Lower lobe of right lung (tissue), 2 donors: ENCODE results near the gene ZSCAN5A. TPM values are rescaled to one million over a fixed set of nuclear protein-coding genes. Genes with fewer than 3 reads are reported as not detected.
A peak's percentile ranks its signal among the peaks of the same experiment; 100 is the strongest.
"Not testable (repeated sequence)": the region's sequence is repeated elsewhere in the genome, so short reads cannot be mapped to it uniquely, and the experiment has no call there.

Experiments
- ATAC-seq, 2 donors: fragments of 200-7000 bp; cut with Tn5 transposase; one replicate each; pipeline ENCODE4 v1.9.1; 2020 to 2022; ENCODE audit warnings: mild to moderate bottlenecking in 2 of 2, moderate library complexity in 2 of 2
- DNase-seq: peaks from one replicate; pipeline ENCODE4 v3.0.0-alpha.2; 2020
- H3K27ac ChIP-seq: fragments of 200-600 bp; one replicate; pipeline ENCODE4 v1.8.0; 2022
- H3K27me3 ChIP-seq: fragments of 200-600 bp; one replicate; pipeline ENCODE4 v1.8.0; 2022; ENCODE audit warnings: low read depth
- H3K36me3 ChIP-seq: fragments of 200-600 bp; one replicate; pipeline ENCODE4 v1.8.0; 2022; ENCODE audit warnings: mild to moderate bottlenecking
- H3K4me1 ChIP-seq: fragments of 200-600 bp; one replicate; pipeline ENCODE4 v1.8.0; 2022
- H3K4me3 ChIP-seq: fragments of 200-600 bp; one replicate; pipeline ENCODE4 v1.8.0; 2022; ENCODE audit warnings: mild to moderate bottlenecking
- H3K9me3 ChIP-seq: fragments of 200-600 bp; one replicate; pipeline ENCODE4 v1.8.0; 2022
- CTCF ChIP-seq: fragments of 200-600 bp; IDR thresholded peaks from one replicate; pipeline ENCODE4 v1.8.0; 2022; ENCODE audit warnings: antibody characterized with exemption, mild to moderate bottlenecking
- intact Hi-C: fragments of 100-400 bp; cut with DNase I; formaldehyde crosslinking; loops from one replicate; pipeline ENCODE4 v1.11.0; 2022
- total RNA-seq: library from RNA; stranded (reverse); fragmentation: NEBNext Ultra II Directional; extraction: Animal tissue kit (Norgen Biotek cat#: 25700); gene quantifications from one replicate; pipeline ENCODE4 v1.2.1, GENCODE V29; 2021
- donor health status: DM: no; HTN: yes; CAD: no; lungs with severe emphysema.

The ZSCAN5A gene
- total RNA-seq, 1 donor from 2014 or later, result 16.7 TPM

DNA sequence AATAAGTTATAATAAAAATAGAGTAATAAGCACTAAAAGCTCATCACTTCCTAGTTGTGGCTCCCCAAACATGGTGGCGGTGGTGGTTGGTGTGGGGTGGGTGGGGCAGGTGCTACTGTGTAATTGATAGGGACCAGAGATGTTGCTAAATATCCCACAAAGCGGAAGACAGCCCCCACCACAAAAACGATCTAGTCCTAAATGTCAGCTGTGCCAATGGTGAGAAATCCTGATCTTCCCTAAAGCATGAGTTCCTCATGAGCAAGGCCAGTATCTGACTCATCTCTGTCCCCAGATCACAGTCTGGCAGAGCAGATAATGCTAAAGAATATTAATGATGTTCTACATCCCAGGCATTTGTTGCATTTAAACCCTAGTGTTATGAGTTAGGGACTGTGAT is 44.0 kb downstream of the ZSCAN5A start:
- peaks cover 6% of the 10 kb centered on the region for H3K4me1 ChIP-seq
- intact Hi-C loops, result no loop called here
- ATAC-seq, result peak; percentile 76 to 79
- H3K36me3 ChIP-seq, result peaks cover 3% of the 10 kb centered on the region
- no peak for TF ChIP-seq CTCF
- H3K27ac ChIP-seq, result no peak overlapping the region
- H3K4me3 ChIP-seq, result no peak overlapping the region
- H3K27me3 ChIP-seq, result no peaks in the 10 kb centered on the region
- peak; percentile 55 for DNase-seq
- H3K9me3 ChIP-seq, result no peaks in the 10 kb centered on the region

DNA sequence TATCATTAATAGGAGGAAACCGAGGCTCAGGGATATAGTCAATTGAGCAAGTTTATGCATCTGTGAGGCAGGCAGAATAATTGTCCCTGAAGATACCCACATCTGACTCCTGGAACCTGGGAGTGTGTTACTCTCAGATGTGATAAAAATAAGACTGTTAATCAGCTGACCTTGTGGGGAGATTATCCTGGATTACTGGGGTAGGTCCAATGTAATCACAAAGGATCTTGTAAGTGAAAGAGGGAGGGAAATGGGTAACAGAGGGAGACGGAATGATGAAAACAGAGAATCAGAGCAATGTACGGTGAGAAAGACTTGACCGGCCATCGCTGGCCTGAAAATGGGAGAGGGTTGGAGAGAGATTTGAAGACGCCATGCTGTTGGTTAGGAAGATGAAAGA is 45.3 kb downstream of the ZSCAN5A start:
- Histone ChIP-seq H3K4me1 (peaks cover 6% of the 10 kb centered on the region), H3K27me3 (no peaks in the 10 kb centered on the region), H3K9me3 (no peaks in the 10 kb centered on the region), H3K36me3 (peaks cover 3% of the 10 kb centered on the region), H3K27ac (no peak overlapping the region), H3K4me3 (no peak overlapping the region)
- TF ChIP-seq CTCF, result no peak
- intact Hi-C loops, result no loop called here
- no peak for ATAC-seq
- no peak for DNase-seq

DNA sequence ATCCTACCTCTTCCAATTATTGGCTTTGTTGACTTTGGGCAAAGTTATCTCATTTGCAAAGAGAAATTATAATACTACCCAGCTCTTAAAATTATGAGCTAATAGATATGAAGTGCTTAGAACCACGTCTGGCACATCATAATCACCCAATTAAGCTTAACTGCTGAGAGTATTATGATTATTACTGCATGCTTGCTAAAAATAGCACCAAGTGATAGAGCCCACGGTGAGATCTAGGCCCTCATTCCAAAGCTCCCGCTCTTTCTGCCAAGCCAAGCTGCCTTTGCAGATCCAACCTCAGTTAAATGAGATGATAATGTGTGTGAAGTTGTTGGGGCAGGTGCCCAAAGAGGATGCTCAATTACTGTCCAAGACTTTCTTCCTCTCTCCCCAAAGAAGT is 48.6 kb downstream of the ZSCAN5A start:
- Histone ChIP-seq H3K4me1 (peaks cover 4% of the 10 kb centered on the region), H3K4me3 (no peak overlapping the region), H3K27ac (no peak overlapping the region), H3K36me3 (peaks cover 3% of the 10 kb centered on the region), H3K27me3 (no peaks in the 10 kb centered on the region), H3K9me3 (no peaks in the 10 kb centered on the region)
- intact Hi-C loops, result no loop called here
- no peak for ATAC-seq
- no peak for TF ChIP-seq CTCF
- DNase-seq, result no peak

- TF ChIP-seq CTCF, result no peak
- H3K36me3 ChIP-seq, result no peaks in the 10 kb centered on the region
- no peaks in the 10 kb centered on the region for H3K9me3 ChIP-seq
- DNase-seq, result no peak
- H3K4me1 ChIP-seq, result no peaks in the 10 kb centered on the region
- no peak for ATAC-seq
- no peaks in the 10 kb centered on the region for H3K27me3 ChIP-seq
- intact Hi-C loops, result no loop called here
- no peak overlapping the region for H3K4me3 ChIP-seq
- H3K27ac ChIP-seq, result no peak overlapping the region
These were observed 51.3 kb downstream of the ZSCAN5A start for GRCh38 chr19:56263319-56263718.

- intact Hi-C loops, H3K27ac ChIP-seq, ATAC-seq, H3K4me3 ChIP-seq, H3K36me3 ChIP-seq, H3K9me3 ChIP-seq, H3K4me1 ChIP-seq, H3K27me3 ChIP-seq, DNase-seq: not testable (repeated sequence)
These were observed 52.7 kb downstream of the ZSCAN5A start for GRCh38 chr19:56261932-56262331.

GRCh38 chr19:56261145-56261544 is 53.5 kb downstream of the ZSCAN5A start:
- Histone ChIP-seq H3K27me3 (no peaks in the 10 kb centered on the region), H3K4me1 (no peaks in the 10 kb centered on the region), H3K4me3 (no peak overlapping the region), H3K36me3 (no peaks in the 10 kb centered on the region), H3K27ac (no peak overlapping the region), H3K9me3 (no peaks in the 10 kb centered on the region)
- intact Hi-C loops, result no loop called here
- no peak for DNase-seq
- no peak for ATAC-seq
- TF ChIP-seq CTCF, result no peak
